DMS153 treated with DMSO at 0.1 percent for 48 hours (cell line): ENCODE data around the gene PDLIM3.
A peak's percentile ranks its signal among the peaks of the same experiment; 100 is the strongest.
"Not testable (repeated sequence)": the region's sequence is repeated elsewhere in the genome, so short reads cannot be mapped to it uniquely, and the experiment has no call there.

Experiments
- DNase-seq: peaks from one replicate; lab custom pipeline; 2025; ENCODE audit not compliant: unreplicated experiment; lab: John Stamatoyannopoulos, UW

PDLIM3 gene

GRCh38 chr4:185534866-185535611 lies at the start of gene PDLIM3:
Gene PDLIM3, minus strand, starts transcription at chr4:185535507. Its CDS starts 73 bp downstream, at chr4:185535434.
- peak; percentile 61 for DNase-seq

GRCh38 chr4:185583813-185584212 lies 48.5 kb upstream of the PDLIM3 start:
- no peak for DNase-seq

- no peak for DNase-seq
Observed at GRCh38 chr4:185582651-185583400, 47.5 kb upstream of the PDLIM3 start.

- DNase-seq, result no peak
Observed at GRCh38 chr4:185580699-185581098, 45.4 kb upstream of the PDLIM3 start.

- DNase-seq, result no peak
Observed at GRCh38 chr4:185578284-185578683, 43.0 kb upstream of the PDLIM3 start.

- DNase-seq, result no peak
Observed at GRCh38 chr4:185576962-185577950, 41.9 kb upstream of the PDLIM3 start.

GRCh38 chr4:185576314-185576961 lies 41.1 kb upstream of the PDLIM3 start:
- DNase-seq, result no peak

GRCh38 chr4:185573651-185574199 lies 38.4 kb upstream of the PDLIM3 start:
- DNase-seq, result peak; percentile 77

- no peak for DNase-seq
Observed at GRCh38 chr4:185570727-185571126, 35.4 kb upstream of the PDLIM3 start.

GRCh38 chr4:185567381-185568376 lies 32.4 kb upstream of the PDLIM3 start:
- no peak for DNase-seq

- DNase-seq, result no peak
Observed at GRCh38 chr4:185566972-185567371, 31.7 kb upstream of the PDLIM3 start.

GRCh38 chr4:185566425-185566824 lies 31.1 kb upstream of the PDLIM3 start:
- DNase-seq, result no peak

GRCh38 chr4:185565696-185566095 lies 30.4 kb upstream of the PDLIM3 start:
- DNase-seq, result no peak

GRCh38 chr4:185564349-185564748 lies 29.0 kb upstream of the PDLIM3 start:
- no peak for DNase-seq

GRCh38 chr4:185562531-185562930 lies 27.2 kb upstream of the PDLIM3 start:
- DNase-seq, result no peak

- no peak for DNase-seq
Observed at GRCh38 chr4:185560316-185560715, 25.0 kb upstream of the PDLIM3 start.

- DNase-seq, result no peak
Observed at GRCh38 chr4:185559915-185560281, 24.6 kb upstream of the PDLIM3 start.

GRCh38 chr4:185559251-185559914 lies 24.1 kb upstream of the PDLIM3 start:
- not testable (repeated sequence) for DNase-seq
